GM19240 (cell line): ENCODE data around the gene RFX8.
"Not testable (repeated sequence)": the region's sequence is repeated elsewhere in the genome, so short reads cannot be mapped to it uniquely, and the experiment has no call there.

Experiments used
- DNase-seq: peaks from one replicate; pipeline ENCODE4 v3.0.0; 2011; ENCODE audit warnings: low spot score; ENCODE audit not compliant: insufficient read length

The RFX8 gene

DNA sequence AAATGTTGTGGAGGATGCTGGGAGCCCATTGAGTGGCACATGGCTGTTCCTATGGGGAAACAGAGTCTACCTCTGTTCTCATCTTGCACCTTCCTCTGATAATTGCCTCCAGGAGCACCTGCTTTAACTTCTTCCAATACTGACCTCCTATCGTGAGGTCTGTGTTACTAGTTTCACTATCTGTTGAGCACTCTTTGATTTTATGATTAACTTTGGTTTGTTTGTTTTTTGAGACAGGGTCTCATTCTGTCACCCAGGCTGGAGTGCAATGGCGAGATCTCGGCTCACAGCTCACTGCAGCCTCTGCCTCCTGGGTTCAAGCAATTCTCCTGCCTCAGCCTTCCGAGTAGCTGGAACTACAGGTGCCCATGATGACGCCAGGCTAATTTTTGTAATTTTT, 12.1 kb upstream of the RFX8 start:
- no peak for DNase-seq

- no peak for DNase-seq
Observed at GRCh38 chr2:101486258-101486701, 11.4 kb upstream of the RFX8 start.

- no peak for DNase-seq
Observed at GRCh38 chr2:101485856-101486255, 10.9 kb upstream of the RFX8 start.

GRCh38 chr2:101480764-101481163, 5.9 kb upstream of the RFX8 start:
- DNase-seq = no peak

DNA sequence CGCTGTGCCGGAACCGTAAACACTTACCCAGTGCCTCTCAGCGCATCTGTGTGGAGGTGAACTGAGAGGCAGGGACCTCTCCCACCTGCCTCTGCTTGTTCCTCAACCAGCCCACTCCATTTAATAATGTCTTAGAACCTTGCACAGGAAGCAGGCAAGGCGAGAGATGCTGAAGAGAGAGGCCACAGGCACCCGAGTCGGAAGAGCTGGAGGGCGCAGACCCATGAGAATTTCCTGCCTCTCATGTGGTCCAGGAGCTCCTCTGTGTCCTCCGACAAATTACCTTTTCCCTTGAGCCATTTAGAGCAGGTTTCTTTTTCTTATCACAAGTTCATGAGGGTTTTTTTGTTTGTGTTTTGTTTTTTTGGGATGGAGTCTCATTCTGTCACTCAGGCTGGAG, 4.9 kb upstream of the RFX8 start:
- DNase-seq = no peak

DNA sequence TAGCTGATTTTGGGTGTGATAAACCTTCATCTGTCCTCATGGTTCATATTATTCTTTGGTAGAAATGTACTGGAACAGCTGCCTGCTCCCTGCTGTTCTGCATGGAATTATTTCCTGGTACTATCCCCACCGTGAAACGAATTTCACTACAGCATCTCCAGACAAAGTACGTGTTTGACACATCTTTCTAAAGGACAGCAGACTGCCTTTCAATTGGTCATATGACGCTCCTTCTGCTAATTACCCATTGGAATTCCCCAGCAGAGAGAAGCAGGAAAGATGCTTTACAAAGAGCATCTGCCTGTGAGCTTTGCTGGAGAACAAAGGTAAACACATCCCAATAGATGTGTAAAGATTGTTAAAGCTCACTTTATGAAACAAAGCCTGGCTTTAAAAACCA, 4.4 kb upstream of the RFX8 start:
- no peak for DNase-seq

GRCh38 chr2:101478181-101479001, 3.5 kb upstream of the RFX8 start:
- no peak for DNase-seq

DNA sequence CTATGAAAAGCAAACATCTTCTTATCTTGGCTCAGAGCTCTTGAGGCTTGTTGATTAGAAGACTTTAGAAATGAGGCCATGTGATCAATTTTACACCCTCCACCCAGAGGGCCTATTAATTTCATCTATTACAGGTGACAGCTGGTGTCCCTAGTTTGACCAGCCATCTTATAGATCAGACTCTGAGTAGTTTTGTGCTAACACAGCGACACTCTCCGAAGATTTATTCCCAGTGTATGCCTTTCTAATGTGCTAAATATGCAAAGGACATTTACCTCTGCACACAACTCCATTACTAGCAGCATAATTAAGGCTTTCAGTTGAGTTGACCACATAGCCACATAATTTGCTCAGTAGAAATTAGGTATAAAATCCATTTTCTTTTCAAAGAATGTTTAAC, 2.6 kb upstream of the RFX8 start:
- DNase-seq = no peak

GRCh38 chr2:101476605-101477208, 1.8 kb upstream of the RFX8 start:
- DNase-seq = no peak

DNA sequence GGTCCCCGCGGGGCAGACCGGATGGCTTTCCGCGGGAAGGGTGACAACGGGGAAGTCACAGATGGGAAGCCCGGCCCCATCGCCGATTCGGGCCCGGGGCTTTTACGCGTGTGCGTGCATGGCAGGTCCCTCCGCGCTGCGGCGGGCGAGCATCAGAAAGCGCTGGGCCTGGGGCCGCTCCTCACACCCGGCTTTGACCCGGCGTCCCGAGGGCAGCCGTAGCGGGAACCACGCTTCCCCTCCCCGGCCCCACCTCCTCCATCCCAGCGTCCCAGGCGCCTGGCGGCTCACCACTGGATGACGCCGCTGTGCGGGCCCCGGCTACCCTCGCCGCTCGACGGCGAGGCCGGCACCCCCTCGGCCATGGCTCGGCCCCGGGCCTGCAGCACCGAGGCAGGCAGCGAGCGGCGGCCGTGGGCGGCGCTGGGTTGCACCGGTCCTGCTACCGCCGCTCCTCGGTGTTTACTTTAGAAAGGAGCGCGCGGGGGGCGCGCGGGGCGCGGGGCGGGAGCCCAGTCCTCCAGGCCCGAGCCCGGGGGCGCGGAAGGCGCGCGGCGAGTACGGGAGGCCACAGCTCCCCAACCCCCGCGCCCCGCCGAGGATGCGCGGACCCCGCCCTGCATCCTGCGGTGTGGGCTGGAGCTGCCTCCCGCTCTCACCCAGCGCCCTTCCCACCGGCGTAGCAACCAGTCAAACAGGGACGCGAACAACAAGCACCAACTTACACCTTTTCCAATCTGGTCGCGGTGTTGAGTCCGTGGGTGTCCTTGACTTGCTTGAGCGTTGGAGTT, 806 bp downstream of the RFX8 start:
- no peak for DNase-seq

- no peak for DNase-seq
Observed at GRCh38 chr2:101473591-101473910, 1.4 kb downstream of the RFX8 start.

DNA sequence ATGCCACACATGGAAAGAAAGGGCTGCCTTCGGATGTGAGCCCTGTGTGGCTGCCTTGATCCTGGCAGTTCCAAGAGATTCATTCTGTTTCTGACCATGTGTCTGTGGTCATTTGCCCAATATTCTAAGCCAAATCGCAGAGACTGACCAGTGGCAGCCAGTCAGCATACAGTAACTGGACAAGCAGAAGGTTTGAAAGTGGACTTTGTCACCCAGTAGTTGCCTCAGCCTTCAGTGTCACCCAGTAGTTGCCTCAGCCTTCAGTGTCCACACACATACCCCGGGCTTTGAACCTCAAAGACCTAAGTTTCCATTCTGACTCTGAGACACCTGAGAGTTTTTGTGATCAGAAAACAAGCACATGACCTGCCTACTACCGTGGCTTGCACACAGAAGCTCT, 5.0 kb downstream of the RFX8 start:
- DNase-seq = no peak

- no peak for DNase-seq
Observed at GRCh38 chr2:101467306-101467705, 7.6 kb downstream of the RFX8 start.

DNA sequence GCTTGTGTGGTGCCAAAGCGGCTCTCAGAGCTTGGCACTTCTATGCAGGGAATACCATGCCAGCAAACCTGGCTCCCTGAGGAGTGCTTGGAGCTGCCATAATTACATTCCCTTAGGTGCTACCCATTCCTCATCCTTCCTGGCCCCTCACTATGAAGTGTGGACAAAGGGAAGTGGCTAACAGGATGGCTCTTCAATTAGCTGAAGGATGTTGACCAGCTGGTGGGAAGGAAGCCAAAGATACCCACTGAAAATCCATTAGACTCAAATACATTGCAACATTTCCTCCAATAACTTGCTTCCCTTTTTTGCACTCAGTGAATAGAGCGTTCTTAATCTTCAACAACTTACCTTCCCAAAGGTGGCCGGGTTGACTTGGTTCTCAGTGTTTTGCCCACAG, 8.5 kb downstream of the RFX8 start:
- no peak for DNase-seq

- DNase-seq = no peak
Observed at GRCh38 chr2:101464841-101465240, 10.1 kb downstream of the RFX8 start.

DNA sequence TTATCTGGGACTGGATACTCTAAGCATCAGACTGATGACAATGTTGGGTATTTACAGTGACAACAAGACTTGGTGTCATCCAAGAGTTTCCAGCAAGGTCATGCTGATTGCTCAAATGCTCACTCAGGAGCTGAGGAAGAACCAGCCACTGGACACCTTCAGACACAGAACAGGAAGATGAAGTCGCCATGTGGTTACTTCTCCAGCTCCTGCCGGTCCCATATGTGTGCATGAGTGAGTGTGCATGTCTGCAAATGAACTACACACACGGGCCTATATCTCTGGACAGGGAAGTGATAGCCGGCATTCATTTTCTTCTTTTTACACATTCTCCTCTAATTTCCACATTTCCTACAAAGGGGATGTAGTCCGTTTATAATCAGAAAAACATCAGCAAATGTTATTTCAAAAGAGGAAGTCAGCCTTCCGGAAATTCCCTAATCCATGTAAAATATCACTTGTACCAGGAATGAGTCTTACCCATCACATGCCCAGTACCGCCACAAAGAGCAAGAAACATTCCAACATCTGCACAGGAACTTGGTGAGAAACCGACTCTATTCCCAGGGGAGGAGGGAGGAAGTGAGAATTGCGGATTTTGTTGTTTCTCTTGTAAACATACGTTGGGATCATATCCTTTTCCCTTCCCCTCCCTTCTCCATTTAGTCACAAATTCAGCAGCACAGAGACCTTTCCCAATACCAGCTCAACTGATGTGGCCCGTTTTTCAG, 10.8 kb downstream of the RFX8 start:
- DNase-seq = no peak

GRCh38 chr2:101463421-101463820, 11.5 kb downstream of the RFX8 start:
- no peak for DNase-seq

- no peak for DNase-seq
Observed at GRCh38 chr2:101461381-101461780, 13.5 kb downstream of the RFX8 start.

- DNase-seq = not testable (repeated sequence)
Observed at GRCh38 chr2:101454408-101454807, 20.5 kb downstream of the RFX8 start.

GRCh38 chr2:101450965-101451364, 23.9 kb downstream of the RFX8 start:
- no peak for DNase-seq

GRCh38 chr2:101446869-101447268, 28.0 kb downstream of the RFX8 start:
- no peak for DNase-seq

GRCh38 chr2:101442667-101443061, 32.2 kb downstream of the RFX8 start:
- no peak for DNase-seq
